Measurements from ENCODE around the gene KRTAP5-11. TPM values are rescaled to one million over a fixed set of nuclear protein-coding genes. Genes with fewer than 3 reads are reported as not detected.
"Not testable (repeated sequence)": the region's sequence is repeated elsewhere in the genome, so short reads cannot be mapped to it uniquely, and the experiment has no call there.

Gene KRTAP5-11
- total RNA-seq (ENCODE audit: low replicate concordance), result not detected in 2 replicates
- long read RNA-seq, result 0 reads

- Mint-ChIP-seq H3K36me3 (no peaks in the 10 kb centered on the region), H3K4me3 (no peak within 1 kb of the TSS), H3K4me1 (ENCODE audit: unreplicated experiment) (peaks cover 22% of the 10 kb centered on the region), H3K27me3 (peaks cover 9% of the 10 kb centered on the region), H3K27ac (peak within 1 kb of the TSS; percentile 2), H3K9me3 (no peaks in the 10 kb centered on the region)
- TF ChIP-seq CTCF (conservative IDR thresholded peaks at IDR 0.05), result no peak
- DNase-seq (ENCODE audit: extremely low spot score, unreplicated experiment), result no peak
Measured at GRCh38 chr11:71582309-71582895, at the start of gene KRTAP5-11. KRTAP5-11 (minus strand) TSS chr11:71582875; CDS start chr11:71582837, 38 bp downstream.

GRCh38 chr11:71631551-71631950 lies 48.9 kb upstream of the KRTAP5-11 start:
- not testable (repeated sequence) for H3K27ac Mint-ChIP-seq; H3K4me3 Mint-ChIP-seq; DNase-seq (ENCODE audit: extremely low spot score, unreplicated experiment); H3K36me3 Mint-ChIP-seq; H3K9me3 Mint-ChIP-seq; H3K4me1 Mint-ChIP-seq (ENCODE audit: unreplicated experiment)
- H3K27me3 Mint-ChIP-seq, result peaks cover 21% of the 10 kb centered on the region

GRCh38 chr11:71630071-71630470 lies 47.4 kb upstream of the KRTAP5-11 start:
- H3K27me3 Mint-ChIP-seq, result peaks cover 17% of the 10 kb centered on the region
- not testable (repeated sequence) for H3K9me3 Mint-ChIP-seq; DNase-seq (ENCODE audit: extremely low spot score, unreplicated experiment); H3K36me3 Mint-ChIP-seq; H3K4me1 Mint-ChIP-seq (ENCODE audit: unreplicated experiment); H3K4me3 Mint-ChIP-seq; H3K27ac Mint-ChIP-seq

- not testable (repeated sequence) for H3K4me1 Mint-ChIP-seq (ENCODE audit: unreplicated experiment); H3K4me3 Mint-ChIP-seq; H3K9me3 Mint-ChIP-seq; H3K27ac Mint-ChIP-seq; DNase-seq (ENCODE audit: extremely low spot score, unreplicated experiment); H3K36me3 Mint-ChIP-seq
- H3K27me3 Mint-ChIP-seq, result peaks cover 15% of the 10 kb centered on the region
Measured at GRCh38 chr11:71628943-71629342, 46.3 kb upstream of the KRTAP5-11 start.

GRCh38 chr11:71623226-71623625 lies 40.6 kb upstream of the KRTAP5-11 start:
- peaks cover 11% of the 10 kb centered on the region for H3K27me3 Mint-ChIP-seq
- H3K9me3 Mint-ChIP-seq; H3K36me3 Mint-ChIP-seq; H3K4me3 Mint-ChIP-seq; H3K27ac Mint-ChIP-seq; DNase-seq (ENCODE audit: extremely low spot score, unreplicated experiment); H3K4me1 Mint-ChIP-seq (ENCODE audit: unreplicated experiment): not testable (repeated sequence)

GRCh38 chr11:71622561-71622960 lies 39.9 kb upstream of the KRTAP5-11 start:
- not testable (repeated sequence) for H3K36me3 Mint-ChIP-seq, H3K9me3 Mint-ChIP-seq

GRCh38 chr11:71615003-71615402 lies 32.3 kb upstream of the KRTAP5-11 start:
- not testable (repeated sequence) for H3K36me3 Mint-ChIP-seq; H3K4me1 Mint-ChIP-seq (ENCODE audit: unreplicated experiment); DNase-seq (ENCODE audit: extremely low spot score, unreplicated experiment); H3K4me3 Mint-ChIP-seq; H3K9me3 Mint-ChIP-seq
- peak overlapping the region; percentile 67 for H3K27ac Mint-ChIP-seq
- peaks cover 38% of the 10 kb centered on the region for H3K27me3 Mint-ChIP-seq

More at GRCh38 chr11:71622561-71622960, 39.9 kb upstream of the KRTAP5-11 start:
- H3K4me1 Mint-ChIP-seq (ENCODE audit: unreplicated experiment); DNase-seq (ENCODE audit: extremely low spot score, unreplicated experiment); H3K27ac Mint-ChIP-seq; H3K4me3 Mint-ChIP-seq: not testable (repeated sequence)
- peaks cover 11% of the 10 kb centered on the region for H3K27me3 Mint-ChIP-seq

- not testable (repeated sequence) for H3K36me3 Mint-ChIP-seq; DNase-seq (ENCODE audit: extremely low spot score, unreplicated experiment); H3K9me3 Mint-ChIP-seq; H3K4me3 Mint-ChIP-seq; H3K4me1 Mint-ChIP-seq (ENCODE audit: unreplicated experiment)
- Mint-ChIP-seq H3K27me3 (peaks cover 41% of the 10 kb centered on the region), H3K27ac (peak overlapping the region; percentile 67)
Measured at GRCh38 chr11:71614366-71614917, 31.8 kb upstream of the KRTAP5-11 start.

- H3K4me1 Mint-ChIP-seq (ENCODE audit: unreplicated experiment), result not testable (repeated sequence)
Measured at GRCh38 chr11:71613931-71614330, 31.3 kb upstream of the KRTAP5-11 start.

GRCh38 chr11:71611218-71611910 lies 28.7 kb upstream of the KRTAP5-11 start:
- peaks cover 63% of the 10 kb centered on the region for H3K27me3 Mint-ChIP-seq
- not testable (repeated sequence) for H3K4me3 Mint-ChIP-seq; H3K36me3 Mint-ChIP-seq; H3K9me3 Mint-ChIP-seq; DNase-seq (ENCODE audit: extremely low spot score, unreplicated experiment); H3K27ac Mint-ChIP-seq; H3K4me1 Mint-ChIP-seq (ENCODE audit: unreplicated experiment)

More at GRCh38 chr11:71613931-71614330, 31.3 kb upstream of the KRTAP5-11 start:
- H3K36me3 Mint-ChIP-seq; DNase-seq (ENCODE audit: extremely low spot score, unreplicated experiment); H3K4me3 Mint-ChIP-seq; H3K9me3 Mint-ChIP-seq; H3K27ac Mint-ChIP-seq: not testable (repeated sequence)
- H3K27me3 Mint-ChIP-seq, result peaks cover 46% of the 10 kb centered on the region

- not testable (repeated sequence) for H3K4me3 Mint-ChIP-seq; H3K4me1 Mint-ChIP-seq (ENCODE audit: unreplicated experiment); H3K27ac Mint-ChIP-seq; H3K36me3 Mint-ChIP-seq; DNase-seq (ENCODE audit: extremely low spot score, unreplicated experiment); H3K9me3 Mint-ChIP-seq
- H3K27me3 Mint-ChIP-seq, result peaks cover 77% of the 10 kb centered on the region
Measured at GRCh38 chr11:71608272-71608671, 25.6 kb upstream of the KRTAP5-11 start.

GRCh38 chr11:71607520-71608216 lies 25.0 kb upstream of the KRTAP5-11 start:
- peaks cover 72% of the 10 kb centered on the region for H3K27me3 Mint-ChIP-seq
- not testable (repeated sequence) for DNase-seq (ENCODE audit: extremely low spot score, unreplicated experiment); H3K27ac Mint-ChIP-seq; H3K9me3 Mint-ChIP-seq; H3K36me3 Mint-ChIP-seq; H3K4me1 Mint-ChIP-seq (ENCODE audit: unreplicated experiment)
- H3K4me3 Mint-ChIP-seq, result peak overlapping the region; percentile 79
